ENCODE measurements around the gene HSD11B1L. TPM values are rescaled to one million over a fixed set of nuclear protein-coding genes. Genes with fewer than 3 reads are reported as not detected.

HSD11B1L gene
- polyA plus RNA-seq, 6 donors from 2014 or later: 1.1 to 6.5 (median 2.6) TPM

DNA sequence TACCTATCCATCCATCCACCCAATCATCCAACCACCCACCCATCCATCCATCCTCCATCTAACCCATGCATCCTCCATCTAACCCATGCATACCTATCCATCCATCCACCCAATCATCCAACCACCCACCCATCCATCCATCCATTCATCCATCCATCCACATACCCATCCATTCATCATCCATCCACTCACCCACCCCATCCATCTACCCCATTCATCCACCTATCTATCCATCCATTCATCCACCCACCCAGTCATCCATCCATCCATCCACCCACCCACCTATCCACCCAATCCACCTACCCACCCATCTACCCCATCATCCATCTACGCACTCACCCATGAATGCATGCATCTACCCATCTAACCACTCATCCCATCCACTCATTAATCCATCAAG, 7.1 kb upstream of the HSD11B1L start:
- Mint-ChIP-seq H3K4me1 (peaks cover 0 to 10% (median 5%) of the 10 kb centered on the region in 3 donors), H3K27ac (peak overlapping the region in 1 of 6 donors; percentile 69), H3K36me3 (peaks cover 0 to 8% of the 10 kb centered on the region in 2 donors), H3K4me3 (peak overlapping the region in 1 of 8 donors; percentile 73), H3K9me3 (peaks cover 0 to 5% (median 0%) of the 10 kb centered on the region in 7 donors), H3K27me3 (no peaks in the 10 kb centered on the region)
- ATAC-seq (ENCODE audit: low read depth in 2 of 2) (no peak), DNase-seq (no peak)

DNA sequence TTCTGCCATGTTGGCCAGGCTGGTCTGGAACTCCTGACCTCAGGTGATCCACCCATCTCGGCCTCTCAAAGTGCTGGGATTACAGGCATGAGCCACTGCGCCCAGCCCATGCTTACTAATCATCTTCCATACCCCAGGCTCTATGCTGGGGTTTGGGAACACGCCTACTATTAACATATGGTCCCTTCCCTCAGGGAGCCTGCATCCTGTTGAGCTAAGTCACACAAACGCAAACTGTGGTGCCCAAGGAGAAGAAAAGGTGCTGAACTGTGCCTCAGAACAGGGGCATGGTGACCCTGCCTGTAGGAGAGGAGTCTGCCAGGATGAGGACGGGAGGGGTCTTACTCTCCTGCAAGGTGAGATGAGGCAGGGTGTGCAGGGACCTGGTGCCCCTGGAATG, 6.1 kb upstream of the HSD11B1L start:
- Mint-ChIP-seq H3K9me3 (peaks cover 0 to 5% (median 0%) of the 10 kb centered on the region in 7 donors), H3K36me3 (peaks cover 0 to 8% of the 10 kb centered on the region in 2 donors), H3K27me3 (no peaks in the 10 kb centered on the region), H3K4me1 (peaks cover 6 to 15% (median 14%) of the 10 kb centered on the region in 3 donors), H3K27ac (peak overlapping the region in 2 of 6 donors; percentile 15 to 39), H3K4me3 (no peak overlapping the region)
- DNase-seq (no peak), ATAC-seq (ENCODE audit: low read depth in 2 of 2) (no peak)

DNA sequence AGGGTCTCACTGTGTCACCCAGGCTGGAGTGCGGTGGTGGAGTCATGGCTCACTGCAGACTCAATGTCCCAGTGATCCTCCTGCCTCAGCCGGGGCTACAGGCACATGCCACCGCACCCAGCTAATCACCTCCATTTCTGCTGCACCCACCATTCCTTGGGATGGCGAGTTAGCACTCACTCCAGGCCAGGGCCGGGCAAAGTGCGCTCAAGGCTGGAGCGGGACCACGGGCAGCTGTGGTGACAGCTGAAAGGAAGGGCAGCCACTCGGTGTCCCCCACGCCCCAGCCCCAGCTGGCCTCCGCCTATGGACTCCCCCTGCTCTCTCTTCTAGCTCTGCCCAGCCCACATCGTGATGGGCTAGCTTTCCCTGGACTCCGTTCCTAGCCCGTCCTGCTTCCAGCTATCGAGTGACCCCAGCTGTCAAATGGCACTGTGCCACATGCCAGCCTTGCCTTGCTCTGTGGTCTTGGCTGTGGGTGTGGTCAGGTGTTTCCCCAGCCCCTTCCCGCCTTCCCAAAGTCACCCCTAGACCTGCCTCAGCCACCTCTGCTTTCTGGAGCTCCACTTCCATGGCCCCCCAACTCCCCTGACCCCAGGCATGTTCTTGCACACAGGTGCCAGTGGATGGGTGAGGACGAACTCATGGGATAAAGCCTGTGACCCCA, 4.6 kb upstream of the HSD11B1L start:
- H3K27me3 Mint-ChIP-seq: no peaks in the 10 kb centered on the region
- ATAC-seq (ENCODE audit: low read depth in 2 of 2) (no peak), DNase-seq (no peak)
- H3K4me1 Mint-ChIP-seq: peaks cover 13 to 21% (median 20%) of the 10 kb centered on the region in 3 donors
- peaks cover 0 to 8% of the 10 kb centered on the region in 2 donors for H3K36me3 Mint-ChIP-seq
- H3K27ac Mint-ChIP-seq: peak overlapping the region in 2 of 6 donors; percentile 47 to 73
- H3K9me3 Mint-ChIP-seq: peaks cover 0 to 5% (median 0%) of the 10 kb centered on the region in 7 donors
- no peak overlapping the region for H3K4me3 Mint-ChIP-seq

DNA sequence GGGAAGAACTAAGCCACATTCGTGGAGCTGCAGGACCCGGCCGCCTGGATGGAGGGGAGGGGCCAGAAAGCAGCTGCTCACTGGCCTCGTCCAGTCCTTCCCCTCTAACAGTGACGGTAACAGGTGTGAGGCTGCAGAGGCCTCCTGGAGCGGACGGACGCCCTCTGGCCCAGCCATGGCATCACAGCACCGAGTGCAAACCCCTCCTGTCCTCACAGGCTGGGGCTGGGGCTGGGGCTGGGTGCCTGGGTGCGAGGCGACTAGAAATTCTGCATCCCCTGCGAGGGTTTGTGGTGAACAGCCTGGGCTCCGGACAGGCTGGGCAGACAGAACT, 4.1 kb upstream of the HSD11B1L start:
- Mint-ChIP-seq H3K36me3 (peaks cover 0 to 8% of the 10 kb centered on the region in 2 donors), H3K4me1 (peaks cover 18 to 25% (median 25%) of the 10 kb centered on the region in 3 donors), H3K9me3 (peaks cover 0 to 9% (median 0%) of the 10 kb centered on the region in 7 donors), H3K4me3 (no peak overlapping the region), H3K27me3 (no peaks in the 10 kb centered on the region), H3K27ac (no peak overlapping the region)
- no peak for ATAC-seq (ENCODE audit: low read depth in 2 of 2)
- DNase-seq: no peak

DNA sequence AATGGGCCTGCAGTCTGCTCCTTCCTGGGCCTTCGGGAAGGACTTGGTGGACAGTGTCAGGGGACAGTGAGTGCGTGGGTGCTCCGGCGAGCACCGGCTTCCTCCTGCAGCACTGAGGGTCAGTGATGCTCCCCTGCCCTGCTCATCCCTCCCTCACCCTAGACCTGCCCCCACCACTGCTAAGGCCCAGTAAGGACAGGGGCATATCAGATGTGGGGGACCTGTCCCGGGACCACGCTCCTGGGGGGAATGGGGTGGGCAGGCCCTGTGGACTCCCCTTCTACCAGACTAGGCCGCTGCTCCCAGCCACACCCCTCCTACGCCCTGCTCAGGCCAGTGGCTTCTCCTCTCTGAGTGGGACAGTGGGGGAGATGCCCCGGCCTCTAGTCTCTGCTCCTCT, 3.7 kb upstream of the HSD11B1L start:
- peaks cover 0 to 10% (median 0%) of the 10 kb centered on the region in 7 donors for H3K9me3 Mint-ChIP-seq
- DNase-seq (no peak), ATAC-seq (ENCODE audit: low read depth in 2 of 2) (no peak)
- H3K27ac Mint-ChIP-seq: no peak overlapping the region
- H3K36me3 Mint-ChIP-seq: peaks cover 0 to 8% of the 10 kb centered on the region in 2 donors
- peaks cover 19 to 29% (median 29%) of the 10 kb centered on the region in 3 donors for H3K4me1 Mint-ChIP-seq
- no peaks in the 10 kb centered on the region for H3K27me3 Mint-ChIP-seq
- H3K4me3 Mint-ChIP-seq: no peak overlapping the region

DNA sequence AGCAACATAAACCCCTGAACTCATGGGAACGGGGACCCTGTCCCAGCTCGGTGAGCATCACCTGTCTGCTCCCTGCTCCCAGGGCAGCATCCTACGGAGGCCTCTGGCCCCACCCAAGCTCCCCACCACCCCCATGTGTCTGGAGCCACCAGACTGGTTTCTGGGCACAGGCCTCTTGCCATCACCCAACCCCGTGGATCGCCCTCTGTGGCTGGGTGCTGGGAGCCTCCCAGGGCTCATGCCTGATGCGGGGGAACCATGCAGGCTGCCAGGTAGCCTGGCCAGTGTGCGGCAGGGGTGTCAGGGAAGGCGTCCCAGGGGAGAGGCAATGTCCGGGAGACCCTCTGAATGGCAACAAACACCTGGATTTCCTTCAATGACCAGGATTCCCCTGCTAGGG, 3.2 kb upstream of the HSD11B1L start:
- no peaks in the 10 kb centered on the region for H3K27me3 Mint-ChIP-seq
- H3K4me1 Mint-ChIP-seq: peaks cover 19 to 32% (median 31%) of the 10 kb centered on the region in 3 donors
- H3K9me3 Mint-ChIP-seq: peaks cover 0 to 10% (median 0%) of the 10 kb centered on the region in 7 donors
- H3K4me3 Mint-ChIP-seq: no peak overlapping the region
- peaks cover 0 to 8% of the 10 kb centered on the region in 2 donors for H3K36me3 Mint-ChIP-seq
- no peak overlapping the region for H3K27ac Mint-ChIP-seq
- DNase-seq (no peak), ATAC-seq (ENCODE audit: low read depth in 2 of 2) (no peak)

DNA sequence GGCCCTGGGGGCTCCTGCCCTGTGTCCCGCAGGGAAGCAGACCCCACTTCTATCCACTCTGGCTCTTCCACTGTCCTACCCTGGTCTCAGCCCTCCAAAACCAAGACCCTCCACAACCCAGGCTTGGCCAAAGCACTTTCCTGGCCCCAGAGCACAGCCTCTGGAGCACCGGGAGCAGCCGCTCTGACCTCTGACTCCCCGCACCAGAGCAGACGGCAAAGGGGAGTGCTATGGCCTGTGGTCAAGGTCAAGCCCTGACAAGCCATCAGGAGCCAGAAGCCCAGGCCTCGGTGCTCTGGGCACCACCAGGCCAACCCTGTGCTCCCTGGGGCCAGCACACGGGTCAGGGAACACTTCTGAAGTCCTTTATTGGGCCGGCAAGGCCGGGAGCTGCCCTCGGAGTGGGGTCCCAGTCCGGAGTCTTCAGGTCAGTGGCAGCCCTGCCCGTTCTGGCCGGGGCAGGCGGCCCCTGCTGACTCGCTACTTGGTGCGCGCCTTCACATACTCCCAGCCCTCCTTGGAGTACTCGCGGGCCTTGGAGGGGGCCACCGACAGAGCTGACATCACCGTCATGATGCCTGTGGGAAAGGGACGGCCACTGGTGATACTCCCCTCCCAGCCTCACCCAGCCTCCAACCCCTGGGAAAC, 2.6 kb upstream of the HSD11B1L start:
- no peaks in the 10 kb centered on the region for H3K27me3 Mint-ChIP-seq
- DNase-seq: no peak
- no peak overlapping the region for H3K27ac Mint-ChIP-seq
- H3K4me1 Mint-ChIP-seq: peaks cover 19 to 34% (median 33%) of the 10 kb centered on the region in 3 donors
- peaks cover 0 to 10% (median 0%) of the 10 kb centered on the region in 7 donors for H3K9me3 Mint-ChIP-seq
- H3K4me3 Mint-ChIP-seq: peak overlapping the region in 1 of 8 donors; percentile 22
- H3K36me3 Mint-ChIP-seq: peaks cover 0 to 8% of the 10 kb centered on the region in 2 donors
- no peak for ATAC-seq (ENCODE audit: low read depth in 2 of 2)

DNA sequence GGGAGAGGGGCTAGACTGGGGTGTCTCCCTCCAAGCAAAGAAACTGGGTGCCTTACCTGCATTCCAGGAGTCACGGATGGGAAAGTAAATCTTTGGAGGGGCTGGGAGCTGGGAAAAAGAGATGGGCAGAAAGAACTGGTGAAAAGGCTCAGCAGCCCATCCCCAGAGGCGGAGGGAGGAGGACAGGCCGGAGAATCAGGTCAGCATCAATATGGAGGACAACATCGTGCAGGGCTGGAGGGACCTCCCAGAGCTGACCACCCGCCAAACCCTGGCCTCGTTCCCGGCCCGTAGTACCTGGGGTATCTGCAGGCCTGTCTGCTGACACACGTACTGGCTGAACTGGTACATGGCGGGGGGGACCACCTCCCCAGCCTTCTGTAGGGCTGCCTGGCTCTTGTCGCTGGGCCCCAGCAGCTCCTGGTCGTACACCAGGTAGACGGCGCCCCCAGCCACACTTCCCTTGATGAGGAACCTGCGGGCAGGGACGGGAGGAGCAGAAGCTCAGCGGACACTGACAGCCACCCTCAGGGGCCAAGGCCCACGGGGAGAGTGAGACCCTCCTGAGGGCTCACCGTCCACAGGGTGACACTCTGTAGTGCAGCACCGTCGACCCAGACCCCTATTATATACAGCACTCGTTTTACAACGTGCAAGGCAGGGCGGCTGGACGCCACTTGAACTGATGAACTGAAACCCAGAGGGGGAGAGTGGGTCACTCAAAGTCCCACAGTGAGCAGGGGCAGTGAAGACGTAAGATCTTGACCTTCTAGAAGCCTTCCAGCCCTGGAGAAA, 1.3 kb upstream of the HSD11B1L start:
- Mint-ChIP-seq H3K4me3 (peak overlapping the region; percentile 79 to 98 (median 94)), H3K27me3 (no peaks in the 10 kb centered on the region), H3K27ac (peak overlapping the region; percentile 96 to 100 (median 99)), H3K36me3 (no peaks in the 10 kb centered on the region), H3K4me1 (peaks cover 24 to 35% (median 32%) of the 10 kb centered on the region in 3 donors), H3K9me3 (peaks cover 0 to 5% (median 0%) of the 10 kb centered on the region in 7 donors)
- DNase-seq (no peak), ATAC-seq (ENCODE audit: low read depth in 2 of 2) (no peak)

DNA sequence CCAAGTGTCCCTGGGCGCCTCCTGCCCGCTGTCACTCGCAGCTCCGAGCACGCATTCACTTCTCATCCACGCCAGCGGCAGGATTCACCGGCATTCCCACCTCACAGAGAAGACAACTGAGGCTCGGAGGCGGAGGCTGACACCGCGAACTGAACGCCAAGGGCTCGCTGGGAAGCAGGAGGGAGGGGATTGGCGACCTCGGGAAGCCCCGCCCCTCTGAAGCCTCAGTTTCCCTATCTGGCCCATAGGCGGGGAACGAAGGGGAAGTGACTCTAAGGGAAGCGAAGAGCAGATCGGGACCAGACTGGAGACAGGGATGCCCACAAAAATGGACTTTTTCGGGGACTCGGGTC, 767 bp upstream of the HSD11B1L start:
- DNase-seq: no peak
- H3K27me3 Mint-ChIP-seq: no peaks in the 10 kb centered on the region

DNA sequence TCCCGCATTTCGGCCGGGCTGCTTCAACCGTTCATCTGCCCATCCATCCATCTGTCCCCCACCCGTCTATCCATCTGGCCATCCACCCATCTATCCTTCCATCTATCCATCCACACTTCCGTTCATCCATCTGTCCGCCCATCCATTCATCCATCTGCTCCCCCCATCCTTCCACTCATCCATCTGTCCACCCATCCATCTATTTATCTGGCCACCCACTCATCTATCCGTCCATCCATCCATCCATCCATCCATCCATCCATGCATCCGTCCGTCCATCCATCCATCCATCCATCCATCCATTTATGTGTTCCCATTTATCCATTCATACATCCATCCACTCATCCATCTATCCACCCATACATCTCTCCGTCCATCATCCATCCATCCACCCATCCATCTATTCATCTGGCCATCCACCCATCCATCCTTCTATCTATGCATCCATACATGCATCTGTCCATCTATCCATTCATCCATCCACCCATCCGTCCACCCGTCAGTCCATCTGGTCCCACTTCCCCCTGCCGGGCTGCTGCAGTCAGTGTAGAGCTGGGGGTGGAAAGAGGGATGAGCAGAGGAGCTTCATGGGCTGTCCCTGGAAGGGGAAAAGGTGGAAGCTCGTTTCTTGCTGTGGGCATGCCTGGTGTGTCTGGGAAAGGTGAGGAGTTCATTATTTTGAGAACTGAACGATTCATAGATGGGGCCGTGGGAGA, 722 bp downstream of the HSD11B1L start:
- peak overlapping the region; percentile 73 to 91 (median 86) for H3K4me3 Mint-ChIP-seq
- peak overlapping the region; percentile 11 to 96 (median 91) for H3K27ac Mint-ChIP-seq
- peaks cover 0 to 5% (median 0%) of the 10 kb centered on the region in 7 donors for H3K9me3 Mint-ChIP-seq
- H3K36me3 Mint-ChIP-seq: no peaks in the 10 kb centered on the region
- no peak for DNase-seq
- no peaks in the 10 kb centered on the region for H3K27me3 Mint-ChIP-seq
- no peak for ATAC-seq (ENCODE audit: low read depth in 2 of 2)
- H3K4me1 Mint-ChIP-seq: peaks cover 28 to 42% (median 32%) of the 10 kb centered on the region in 3 donors

More for the DNA sequence above, 767 bp upstream of the HSD11B1L start:
- peaks cover 0 to 5% (median 0%) of the 10 kb centered on the region in 7 donors for H3K9me3 Mint-ChIP-seq
- peaks cover 24 to 35% (median 32%) of the 10 kb centered on the region in 3 donors for H3K4me1 Mint-ChIP-seq
- ATAC-seq (ENCODE audit: low read depth in 2 of 2): no peak
- H3K4me3 Mint-ChIP-seq: peak overlapping the region; percentile 79 to 98 (median 94)
- no peaks in the 10 kb centered on the region for H3K36me3 Mint-ChIP-seq
- peak overlapping the region; percentile 96 to 100 (median 99) for H3K27ac Mint-ChIP-seq

DNA sequence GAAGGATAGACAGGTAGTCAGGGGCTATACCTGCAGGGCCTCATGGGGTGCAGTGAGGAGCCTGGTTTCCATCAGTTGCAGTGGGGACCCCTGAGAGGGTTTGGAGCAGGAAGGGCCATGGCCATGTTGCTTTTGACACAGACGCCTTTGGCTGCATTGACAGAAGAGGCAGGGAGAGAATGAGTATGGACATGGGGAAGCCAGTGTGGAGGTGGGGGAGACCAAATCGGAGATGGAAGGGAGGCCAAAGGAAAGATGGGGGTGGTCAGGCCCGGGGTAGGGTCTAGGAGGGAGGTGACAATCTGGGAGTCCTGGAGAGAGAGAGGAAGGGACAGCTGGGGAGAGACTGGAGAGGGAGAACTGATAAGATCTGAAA, 1.3 kb downstream of the HSD11B1L start:
- DNase-seq (no peak), ATAC-seq (ENCODE audit: low read depth in 2 of 2) (no peak)
- Mint-ChIP-seq H3K4me1 (peaks cover 28 to 43% (median 35%) of the 10 kb centered on the region in 3 donors), H3K27me3 (no peaks in the 10 kb centered on the region), H3K27ac (peak overlapping the region in 5 of 6 donors; percentile 70 to 96 (median 92)), H3K9me3 (peaks cover 0 to 5% (median 0%) of the 10 kb centered on the region in 7 donors), H3K4me3 (peak overlapping the region; percentile 73 to 89 (median 82)), H3K36me3 (no peaks in the 10 kb centered on the region)

DNA sequence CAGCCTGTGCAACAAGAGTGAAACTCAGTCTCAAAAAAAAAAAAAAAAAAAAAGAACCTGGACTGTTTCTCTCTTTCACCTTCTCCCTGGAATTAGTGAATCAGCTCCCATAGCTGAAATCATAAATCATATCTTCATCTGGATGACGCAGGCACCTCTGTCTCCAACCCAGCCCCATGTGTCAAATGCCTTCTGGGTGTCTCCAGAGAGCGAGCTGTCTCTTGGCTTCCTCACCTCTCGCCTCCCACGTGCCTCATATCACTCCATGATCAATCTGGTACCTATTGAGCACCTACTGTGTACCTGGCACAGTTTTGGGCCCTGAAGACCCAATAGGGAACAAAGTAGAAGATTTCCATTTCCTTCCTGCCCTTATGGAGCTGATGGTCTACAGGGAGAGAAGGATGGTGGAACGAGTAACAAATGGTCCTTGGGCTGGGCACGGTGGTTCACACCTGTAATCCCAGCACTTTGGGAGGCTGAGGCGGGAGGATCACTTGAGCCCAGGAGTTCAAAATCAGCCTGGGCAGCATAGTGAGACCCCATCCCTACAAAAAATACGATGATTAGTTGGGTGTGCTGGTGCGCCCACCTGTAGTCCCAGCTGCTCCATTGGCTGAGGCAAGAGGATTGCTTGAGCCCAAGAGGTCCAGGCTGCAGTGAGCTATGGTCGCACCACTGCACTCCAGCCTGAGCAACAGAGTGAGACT, 2.5 kb downstream of the HSD11B1L start:
- no peak for ATAC-seq (ENCODE audit: low read depth in 2 of 2)
- Mint-ChIP-seq H3K4me3 (peak overlapping the region in 5 of 8 donors; percentile 29 to 66 (median 53)), H3K9me3 (peaks cover 0 to 6% (median 0%) of the 10 kb centered on the region in 7 donors), H3K36me3 (no peaks in the 10 kb centered on the region), H3K27me3 (no peaks in the 10 kb centered on the region), H3K4me1 (peaks cover 30 to 46% (median 38%) of the 10 kb centered on the region in 3 donors), H3K27ac (peak overlapping the region in 3 of 6 donors; percentile 38 to 86 (median 80))
- no peak for DNase-seq
